ENCODE measurements around the gene PNPO. TPM values are rescaled to one million over a fixed set of nuclear protein-coding genes. Genes with fewer than 3 reads are reported as not detected.
A peak's percentile ranks its signal among the peaks of the same experiment; 100 is the strongest.

PNPO gene
- 33.3 TPM for total RNA-seq

DNA sequence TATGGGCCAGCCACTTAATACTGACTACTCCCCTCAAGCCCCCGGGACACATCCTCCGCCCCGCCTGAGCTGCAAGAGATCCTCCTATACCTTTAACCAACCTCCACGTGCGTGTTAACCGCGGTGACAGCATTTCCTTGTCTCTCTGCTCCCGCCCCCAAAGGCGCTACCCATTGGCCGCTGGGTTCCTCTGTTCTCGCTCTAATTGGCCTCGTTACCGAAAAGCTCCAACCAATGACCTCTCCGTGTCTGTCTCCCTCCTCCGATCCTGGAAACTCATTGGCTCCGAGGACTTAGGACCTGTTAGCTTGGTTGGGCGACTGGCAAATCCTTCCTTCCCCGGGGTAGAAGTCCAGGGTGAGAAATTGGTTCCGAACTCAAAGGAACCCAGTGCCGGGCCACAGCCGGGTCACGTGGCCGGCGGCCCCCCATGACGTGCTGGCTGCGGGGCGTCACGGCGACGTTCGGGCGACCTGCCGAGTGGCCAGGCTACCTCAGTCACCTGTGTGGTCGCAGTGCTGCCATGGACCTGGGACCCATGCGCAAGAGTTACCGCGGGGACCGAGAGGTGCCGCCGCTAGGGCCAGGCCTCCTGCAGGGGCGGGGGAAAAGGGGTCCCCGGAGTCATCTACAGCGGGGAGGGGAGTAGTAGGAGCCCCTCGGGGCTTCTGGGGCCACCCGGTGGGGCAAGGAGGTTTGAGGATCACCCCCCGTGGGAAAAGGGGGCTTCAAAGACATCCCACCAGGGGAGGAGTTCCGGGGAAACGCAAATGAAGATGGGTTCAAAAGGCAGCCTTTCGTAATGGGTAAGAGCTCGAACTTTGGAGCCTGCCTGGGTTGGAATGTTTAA lies at the start of gene PNPO:
Gene PNPO (plus strand): TSS at position 326 of the 850 bp plus-strand sequence. CDS start 105 bp downstream, at position 431.
- peak; percentile 95 for ATAC-seq

GRCh38 chr17:47894498-47895346 lies 46.6 kb upstream of the PNPO start:
- ATAC-seq: no peak

DNA sequence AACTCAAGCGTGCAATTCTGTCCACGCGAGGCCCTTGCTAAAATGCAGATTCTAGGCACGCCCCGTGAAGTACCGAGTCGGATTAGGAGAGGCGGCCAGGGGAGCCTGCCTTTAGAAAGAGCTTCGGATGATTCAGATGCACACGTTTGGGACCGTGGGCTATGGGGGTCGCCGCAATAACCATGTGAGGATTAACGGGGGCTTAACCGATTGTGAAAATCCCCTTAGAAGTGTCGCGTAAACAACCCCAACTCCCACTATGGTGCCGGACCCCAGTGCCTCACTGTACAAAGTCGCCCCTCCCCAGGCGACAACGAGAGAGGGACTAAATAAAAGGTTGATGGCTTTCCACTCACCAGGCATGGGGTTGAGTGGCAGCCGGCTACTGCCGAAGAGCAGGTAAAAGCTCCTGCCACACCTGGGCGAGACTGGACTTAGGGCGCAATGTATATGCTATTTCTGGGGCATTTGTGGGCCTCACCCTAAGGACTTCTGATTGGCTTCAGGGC lies 46.0 kb upstream of the PNPO start:
- no peak for ATAC-seq

DNA sequence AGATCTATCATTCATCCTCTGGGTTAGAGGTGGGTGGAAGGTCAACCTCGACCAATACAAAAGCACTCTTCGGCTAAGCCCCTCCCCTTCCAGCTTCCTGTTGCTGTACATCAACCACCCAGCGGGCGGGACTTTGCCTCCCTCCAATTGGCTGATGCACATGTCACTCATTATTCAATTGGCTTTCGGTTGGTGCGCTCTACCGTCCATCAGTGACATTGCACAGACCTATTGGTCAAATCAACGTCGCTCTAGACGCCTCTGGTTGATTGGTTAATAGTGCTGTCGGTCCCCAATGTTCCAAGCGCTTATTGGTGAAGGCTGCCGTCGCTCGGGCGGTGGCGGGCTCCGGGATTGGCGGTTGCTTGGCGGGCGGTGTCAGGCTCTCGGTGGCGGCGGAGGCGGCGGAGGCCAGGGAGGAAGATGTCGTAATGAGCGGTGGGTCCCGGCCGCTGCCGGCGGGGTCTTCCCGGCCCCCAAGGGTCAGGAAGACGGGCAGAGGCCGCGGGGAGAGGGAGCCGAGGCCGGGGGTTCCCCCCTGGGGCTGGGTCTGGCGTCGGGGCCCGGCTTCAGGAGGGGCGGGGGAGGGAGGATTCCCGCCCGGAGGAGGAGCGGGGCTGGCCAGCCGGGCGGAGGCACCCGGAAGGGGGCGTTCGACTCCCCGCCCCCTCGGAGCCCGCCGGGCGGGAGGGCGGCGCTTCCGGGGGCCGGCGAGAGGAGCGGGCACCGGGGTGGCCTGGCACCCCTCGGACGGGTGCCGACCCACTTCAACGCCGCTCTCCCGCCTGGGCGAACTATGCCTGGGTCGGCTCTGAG lies 45.3 kb upstream of the PNPO start, which contains the start of gene SP2:
Gene SP2 (plus strand): TSS at position 381 of the 816 bp plus-strand sequence. CDS start 51 bp downstream, at position 432.
- peak; percentile 94 for ATAC-seq

GRCh38 chr17:47896672-47897490 lies 44.5 kb upstream of the PNPO start:
- ATAC-seq: no peak

DNA sequence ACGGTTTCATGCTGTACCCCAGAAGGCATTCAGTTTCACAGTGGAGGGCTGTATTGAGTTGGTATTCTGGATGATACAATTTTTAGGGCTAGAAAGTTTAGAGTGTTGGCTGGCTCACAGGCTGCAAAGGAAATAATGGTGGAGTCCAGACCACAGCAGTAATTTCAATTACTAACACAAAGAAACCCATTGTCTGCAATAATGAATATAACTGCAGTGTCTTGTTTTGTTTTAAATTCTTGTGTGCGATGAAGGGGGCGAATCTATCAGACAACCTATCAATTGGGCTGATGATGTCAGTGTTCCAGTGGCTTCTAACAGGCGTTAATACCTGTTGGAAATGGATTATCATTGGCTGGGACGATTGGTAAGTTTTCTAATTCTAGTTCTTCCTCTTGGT lies 43.8 kb upstream of the PNPO start:
- ATAC-seq: no peak

- no peak for ATAC-seq
Observed at GRCh38 chr17:47898241-47898640, 43.1 kb upstream of the PNPO start.

- no peak for ATAC-seq
Observed at GRCh38 chr17:47899643-47900042, 41.7 kb upstream of the PNPO start.

GRCh38 chr17:47901423-47901822 lies 39.9 kb upstream of the PNPO start:
- ATAC-seq: no peak

- no peak for ATAC-seq
Observed at GRCh38 chr17:47902039-47902744, 39.2 kb upstream of the PNPO start.

- peak; percentile 56 for ATAC-seq
Observed at GRCh38 chr17:47905221-47905733, 36.1 kb upstream of the PNPO start.

- no peak for ATAC-seq
Observed at GRCh38 chr17:47906443-47906842, 34.9 kb upstream of the PNPO start.

GRCh38 chr17:47907932-47908562 lies 33.3 kb upstream of the PNPO start:
- no peak for ATAC-seq

- ATAC-seq: no peak
Observed at GRCh38 chr17:47913050-47913449, 28.3 kb upstream of the PNPO start.

GRCh38 chr17:47914306-47914948 lies 26.9 kb upstream of the PNPO start:
- peak; percentile 35 for ATAC-seq

- no peak for ATAC-seq
Observed at GRCh38 chr17:47915776-47916398, 25.5 kb upstream of the PNPO start.

DNA sequence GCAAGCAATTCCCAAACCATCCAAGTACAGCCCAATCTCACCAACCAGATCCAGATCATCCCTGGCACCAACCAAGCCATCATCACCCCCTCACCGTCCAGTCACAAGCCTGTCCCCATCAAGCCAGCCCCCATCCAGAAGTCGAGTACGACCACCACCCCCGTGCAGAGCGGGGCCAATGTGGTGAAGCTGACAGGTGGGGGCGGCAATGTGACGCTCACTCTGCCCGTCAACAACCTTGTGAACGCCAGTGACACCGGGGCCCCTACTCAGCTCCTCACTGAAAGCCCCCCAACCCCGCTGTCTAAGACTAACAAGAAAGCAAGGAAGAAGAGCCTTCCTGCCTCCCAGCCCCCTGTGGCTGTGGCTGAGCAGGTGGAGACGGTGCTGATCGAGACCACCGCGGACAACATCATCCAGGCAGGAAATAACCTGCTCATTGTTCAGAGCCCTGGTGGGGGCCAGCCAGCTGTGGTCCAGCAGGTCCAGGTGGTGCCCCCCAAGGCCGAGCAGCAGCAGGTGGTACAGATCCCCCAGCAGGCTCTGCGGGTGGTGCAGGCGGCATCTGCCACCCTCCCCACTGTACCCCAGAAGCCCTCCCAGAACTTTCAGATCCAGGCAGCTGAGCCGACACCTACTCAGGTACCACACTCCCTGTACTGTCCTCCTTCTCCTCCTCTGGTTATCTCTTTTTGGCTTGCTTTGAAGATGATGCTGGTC lies 24.7 kb upstream of the PNPO start:
- ATAC-seq: no peak

DNA sequence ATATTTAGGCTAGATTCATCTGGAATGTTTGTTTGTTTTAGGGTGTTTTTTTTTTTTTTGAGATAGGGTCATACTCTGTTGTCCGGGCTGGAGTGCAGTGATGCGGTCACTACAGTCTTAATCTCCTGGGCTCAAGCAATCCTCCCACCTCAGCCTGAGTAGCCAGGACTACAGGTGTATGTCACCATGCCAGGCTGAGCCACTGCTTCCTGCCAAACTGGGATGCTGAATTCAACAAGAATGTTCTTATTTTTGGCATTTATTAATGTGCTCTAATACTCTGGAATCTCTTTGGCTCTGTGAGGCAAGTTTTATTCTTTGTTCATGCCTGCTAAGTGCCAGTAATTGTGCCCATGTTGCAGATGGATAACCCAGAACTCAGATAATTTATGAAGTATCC lies 23.8 kb upstream of the PNPO start:
- ATAC-seq: no peak
